Esophagus squamous epithelium (tissue), 4 donors: ENCODE results near the gene CUBN.

Source experiments
- POLR2A ChIP-seq, 4 donors: fragments of 450-650 bp; IDR thresholded peaks; one replicate each; pipeline ENCODE4 v1.6.1; 2017; ENCODE audit warnings: antibody characterized with exemption in 4 of 4, mild to moderate bottlenecking in 4 of 4, moderate library complexity in 3 of 4
- TF ChIP-seq, protein P1 (sequence below), 6 experiments: fragments of 450-650 bp in 4 of 6; fragments of 200-600 bp in 2 of 6; sonication (generic) in 2 of 6; IDR thresholded peaks; one replicate each; pipeline ENCODE4 v1.5.1; 2016 to 2019; ENCODE audit warnings: antibody characterized with exemption in 6 of 6, mild to moderate bottlenecking in 4 of 6, moderate library complexity in 4 of 6

DNA sequence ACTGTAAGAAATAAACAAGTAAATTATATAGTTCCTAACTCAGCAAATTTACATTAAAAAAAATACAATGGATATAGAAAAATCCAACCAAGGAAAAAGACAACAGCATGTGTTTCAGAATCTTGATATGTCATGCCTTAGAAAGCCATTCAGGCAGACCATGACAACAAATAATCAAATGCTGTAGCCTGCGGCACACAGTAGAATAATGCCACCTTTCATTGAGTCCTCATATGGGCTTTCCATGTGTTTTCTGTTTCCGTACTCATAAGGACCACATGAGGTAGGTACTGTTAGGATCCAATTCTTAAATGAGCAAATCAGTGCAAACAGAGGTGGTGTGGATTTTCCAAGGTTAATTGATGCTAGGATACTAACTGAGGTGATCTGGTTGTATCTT lies 138.6 kb downstream of the CUBN start:
- TF ChIP-seq, protein P1, sequence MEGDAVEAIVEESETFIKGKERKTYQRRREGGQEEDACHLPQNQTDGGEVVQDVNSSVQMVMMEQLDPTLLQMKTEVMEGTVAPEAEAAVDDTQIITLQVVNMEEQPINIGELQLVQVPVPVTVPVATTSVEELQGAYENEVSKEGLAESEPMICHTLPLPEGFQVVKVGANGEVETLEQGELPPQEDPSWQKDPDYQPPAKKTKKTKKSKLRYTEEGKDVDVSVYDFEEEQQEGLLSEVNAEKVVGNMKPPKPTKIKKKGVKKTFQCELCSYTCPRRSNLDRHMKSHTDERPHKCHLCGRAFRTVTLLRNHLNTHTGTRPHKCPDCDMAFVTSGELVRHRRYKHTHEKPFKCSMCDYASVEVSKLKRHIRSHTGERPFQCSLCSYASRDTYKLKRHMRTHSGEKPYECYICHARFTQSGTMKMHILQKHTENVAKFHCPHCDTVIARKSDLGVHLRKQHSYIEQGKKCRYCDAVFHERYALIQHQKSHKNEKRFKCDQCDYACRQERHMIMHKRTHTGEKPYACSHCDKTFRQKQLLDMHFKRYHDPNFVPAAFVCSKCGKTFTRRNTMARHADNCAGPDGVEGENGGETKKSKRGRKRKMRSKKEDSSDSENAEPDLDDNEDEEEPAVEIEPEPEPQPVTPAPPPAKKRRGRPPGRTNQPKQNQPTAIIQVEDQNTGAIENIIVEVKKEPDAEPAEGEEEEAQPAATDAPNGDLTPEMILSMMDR (IDR thresholded peaks at IDR 0.05): no peak
- TF ChIP-seq POLR2A (IDR thresholded peaks at IDR 0.05): no peak
